ENCODE measurements around the gene ZNF91.
"Not testable (repeated sequence)": the region's sequence is repeated elsewhere in the genome, so short reads cannot be mapped to it uniquely, and the experiment has no call there.

Gene ZNF91

GRCh38 chr19:23312515-23312914, 82.8 kb downstream of the ZNF91 start:
- no peaks in the 10 kb centered on the region for H3K27me3 ChIP-seq (ENCODE audit: control insufficient read depth, insufficient read depth, low read length)
- H3K9ac ChIP-seq (ENCODE audit: low read length), result no peak overlapping the region
- no peak overlapping the region for H3K27ac ChIP-seq (ENCODE audit: low read depth, low read length)
- H3K36me3 ChIP-seq (ENCODE audit: control insufficient read depth, insufficient read depth, low read length), result no peaks in the 10 kb centered on the region
- no peaks in the 10 kb centered on the region for H3K4me1 ChIP-seq (ENCODE audit: control insufficient read depth, insufficient read depth, low read length)
- no peak overlapping the region for H3K4me3 ChIP-seq (ENCODE audit: low read length)

GRCh38 chr19:23311551-23311950, 83.7 kb downstream of the ZNF91 start:
- Histone ChIP-seq H3K36me3 (ENCODE audit: control insufficient read depth, insufficient read depth, low read length) (no peaks in the 10 kb centered on the region), H3K27me3 (ENCODE audit: control insufficient read depth, insufficient read depth, low read length) (no peaks in the 10 kb centered on the region), H3K4me3 (ENCODE audit: low read length) (no peak overlapping the region), H3K27ac (ENCODE audit: low read depth, low read length) (no peak overlapping the region), H3K4me1 (ENCODE audit: control insufficient read depth, insufficient read depth, low read length) (no peaks in the 10 kb centered on the region), H3K9ac (ENCODE audit: low read length) (no peak overlapping the region)

DNA sequence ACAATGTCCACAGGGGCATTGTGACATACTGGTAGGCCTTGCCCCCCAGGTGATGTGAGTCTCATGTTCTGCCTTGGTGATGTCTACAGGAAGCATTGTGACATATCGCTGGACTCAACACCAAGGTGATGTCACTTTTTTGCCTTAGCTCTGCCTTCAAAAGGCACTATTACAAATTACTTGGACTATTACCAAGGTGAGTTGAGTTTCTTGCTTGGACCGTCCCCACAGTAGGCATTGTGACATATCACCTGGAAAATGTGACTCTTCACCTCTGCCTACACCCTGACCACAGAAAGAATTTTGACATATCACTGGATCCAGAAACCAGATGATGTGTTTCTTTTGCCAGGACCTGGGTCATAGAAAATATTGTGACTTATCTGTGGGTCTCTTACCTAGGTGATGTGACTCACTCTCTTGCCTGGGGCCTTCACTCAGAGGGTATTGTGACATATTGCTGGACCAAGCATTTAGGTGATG, 84.5 kb downstream of the ZNF91 start:
- Histone ChIP-seq H3K4me1 (ENCODE audit: control insufficient read depth, insufficient read depth, low read length) (no peaks in the 10 kb centered on the region), H3K27me3 (ENCODE audit: control insufficient read depth, insufficient read depth, low read length) (no peaks in the 10 kb centered on the region), H3K27ac (ENCODE audit: low read depth, low read length) (no peak overlapping the region), H3K9ac (ENCODE audit: low read length) (no peak overlapping the region), H3K36me3 (ENCODE audit: control insufficient read depth, insufficient read depth, low read length) (no peaks in the 10 kb centered on the region), H3K4me3 (ENCODE audit: low read length) (no peak overlapping the region)

DNA sequence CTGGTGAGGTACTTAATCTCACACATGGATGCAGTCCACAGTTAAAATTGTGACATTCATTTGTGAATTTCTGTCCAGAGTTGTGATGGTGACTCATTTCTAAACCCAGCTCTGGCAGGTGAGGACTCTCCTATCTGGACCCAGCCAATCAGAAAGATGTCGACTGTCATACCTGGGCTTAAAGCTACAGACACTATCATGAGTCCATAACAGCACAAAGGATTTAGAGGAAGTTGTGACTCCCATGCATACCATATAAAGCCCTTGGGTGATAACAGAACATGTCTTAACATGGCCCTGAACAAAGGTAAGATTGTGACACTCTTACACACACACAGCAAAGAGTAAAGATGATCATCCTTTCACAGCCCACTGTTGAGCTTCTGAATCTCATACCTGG, 85.3 kb downstream of the ZNF91 start:
- no peak overlapping the region for H3K9ac ChIP-seq (ENCODE audit: low read length)
- H3K36me3 ChIP-seq (ENCODE audit: control insufficient read depth, insufficient read depth, low read length), result no peaks in the 10 kb centered on the region
- no peak overlapping the region for H3K4me3 ChIP-seq (ENCODE audit: low read length)
- no peaks in the 10 kb centered on the region for H3K27me3 ChIP-seq (ENCODE audit: control insufficient read depth, insufficient read depth, low read length)
- no peaks in the 10 kb centered on the region for H3K4me1 ChIP-seq (ENCODE audit: control insufficient read depth, insufficient read depth, low read length)
- no peak overlapping the region for H3K27ac ChIP-seq (ENCODE audit: low read depth, low read length)

GRCh38 chr19:23305555-23305954, 89.7 kb downstream of the ZNF91 start:
- Histone ChIP-seq H3K27me3 (ENCODE audit: control insufficient read depth, insufficient read depth, low read length) (no peaks in the 10 kb centered on the region), H3K4me3 (ENCODE audit: low read length) (no peak overlapping the region), H3K27ac (ENCODE audit: low read depth, low read length) (no peak overlapping the region), H3K4me1 (ENCODE audit: control insufficient read depth, insufficient read depth, low read length) (no peaks in the 10 kb centered on the region), H3K36me3 (ENCODE audit: control insufficient read depth, insufficient read depth, low read length) (no peaks in the 10 kb centered on the region), H3K9ac (ENCODE audit: low read length) (no peak overlapping the region)

GRCh38 chr19:23304238-23304637, 91.0 kb downstream of the ZNF91 start:
- Histone ChIP-seq H3K36me3 (ENCODE audit: control insufficient read depth, insufficient read depth, low read length) (no peaks in the 10 kb centered on the region), H3K4me1 (ENCODE audit: control insufficient read depth, insufficient read depth, low read length) (no peaks in the 10 kb centered on the region), H3K9ac (ENCODE audit: low read length) (no peak overlapping the region), H3K4me3 (ENCODE audit: low read length) (no peak overlapping the region), H3K27me3 (ENCODE audit: control insufficient read depth, insufficient read depth, low read length) (no peaks in the 10 kb centered on the region), H3K27ac (ENCODE audit: low read depth, low read length) (no peak overlapping the region)

- no peak overlapping the region for H3K9ac ChIP-seq (ENCODE audit: low read length)
- no peaks in the 10 kb centered on the region for H3K27me3 ChIP-seq (ENCODE audit: control insufficient read depth, insufficient read depth, low read length)
- H3K36me3 ChIP-seq (ENCODE audit: control insufficient read depth, insufficient read depth, low read length), result no peaks in the 10 kb centered on the region
- no peak overlapping the region for H3K27ac ChIP-seq (ENCODE audit: low read depth, low read length)
- no peaks in the 10 kb centered on the region for H3K4me1 ChIP-seq (ENCODE audit: control insufficient read depth, insufficient read depth, low read length)
- no peak overlapping the region for H3K4me3 ChIP-seq (ENCODE audit: low read length)
Observed at GRCh38 chr19:23294141-23294540, 101.1 kb downstream of the ZNF91 start.

- H3K4me3 ChIP-seq (ENCODE audit: low read length); H3K36me3 ChIP-seq (ENCODE audit: control insufficient read depth, insufficient read depth, low read length); H3K9ac ChIP-seq (ENCODE audit: low read length); H3K27ac ChIP-seq (ENCODE audit: low read depth, low read length); H3K27me3 ChIP-seq (ENCODE audit: control insufficient read depth, insufficient read depth, low read length); H3K4me1 ChIP-seq (ENCODE audit: control insufficient read depth, insufficient read depth, low read length): not testable (repeated sequence)
Observed at GRCh38 chr19:23289966-23290365, 105.3 kb downstream of the ZNF91 start.

Data from rectal smooth muscle tissue (tissue), 1 donor.